ENCODE results near the gene HGS.

DNA sequence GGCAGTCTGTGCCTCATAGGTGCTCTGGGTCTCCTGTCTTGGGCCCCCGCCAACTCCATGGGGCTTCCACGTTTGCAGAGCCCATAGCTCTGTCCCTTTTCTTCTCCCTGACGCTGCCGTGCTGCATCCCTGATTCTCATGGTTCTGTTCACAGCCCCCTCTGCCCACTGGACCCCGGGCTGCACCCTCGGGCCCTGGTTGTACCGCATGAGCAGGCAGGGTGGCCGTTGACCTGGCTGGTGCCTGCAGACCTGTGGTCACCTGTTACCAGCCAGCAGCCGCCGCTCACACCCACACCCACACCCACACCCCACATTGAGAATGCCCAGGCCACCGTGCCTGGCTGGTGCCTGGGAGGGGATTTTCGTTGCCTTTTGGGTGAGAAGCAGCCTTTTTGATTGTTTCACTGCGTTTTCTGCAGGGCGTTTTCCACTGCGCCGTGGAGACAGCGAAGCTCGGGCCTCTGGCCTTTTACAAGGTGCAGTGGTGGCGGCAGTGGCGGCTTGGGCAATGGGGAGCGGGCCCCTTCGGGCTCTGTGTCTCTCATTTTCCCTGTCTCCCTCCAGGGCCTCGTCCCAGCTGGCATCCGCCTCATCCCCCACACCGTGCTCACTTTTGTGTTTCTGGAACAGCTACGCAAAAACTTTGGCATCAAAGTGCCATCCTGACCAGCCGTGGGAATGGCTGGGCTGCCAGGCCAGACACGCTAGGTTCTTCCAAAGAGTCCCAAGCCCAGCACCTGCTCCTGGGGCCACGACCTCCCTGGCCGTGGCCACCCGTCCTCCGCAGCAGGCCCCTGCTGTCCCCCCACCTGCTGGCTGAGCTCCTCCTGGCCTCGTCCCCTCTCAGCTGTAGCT is 35.8 kb downstream of the HGS start:
- TF ChIP-seq, protein P1, sequence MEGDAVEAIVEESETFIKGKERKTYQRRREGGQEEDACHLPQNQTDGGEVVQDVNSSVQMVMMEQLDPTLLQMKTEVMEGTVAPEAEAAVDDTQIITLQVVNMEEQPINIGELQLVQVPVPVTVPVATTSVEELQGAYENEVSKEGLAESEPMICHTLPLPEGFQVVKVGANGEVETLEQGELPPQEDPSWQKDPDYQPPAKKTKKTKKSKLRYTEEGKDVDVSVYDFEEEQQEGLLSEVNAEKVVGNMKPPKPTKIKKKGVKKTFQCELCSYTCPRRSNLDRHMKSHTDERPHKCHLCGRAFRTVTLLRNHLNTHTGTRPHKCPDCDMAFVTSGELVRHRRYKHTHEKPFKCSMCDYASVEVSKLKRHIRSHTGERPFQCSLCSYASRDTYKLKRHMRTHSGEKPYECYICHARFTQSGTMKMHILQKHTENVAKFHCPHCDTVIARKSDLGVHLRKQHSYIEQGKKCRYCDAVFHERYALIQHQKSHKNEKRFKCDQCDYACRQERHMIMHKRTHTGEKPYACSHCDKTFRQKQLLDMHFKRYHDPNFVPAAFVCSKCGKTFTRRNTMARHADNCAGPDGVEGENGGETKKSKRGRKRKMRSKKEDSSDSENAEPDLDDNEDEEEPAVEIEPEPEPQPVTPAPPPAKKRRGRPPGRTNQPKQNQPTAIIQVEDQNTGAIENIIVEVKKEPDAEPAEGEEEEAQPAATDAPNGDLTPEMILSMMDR (IDR thresholded peaks at IDR 0.05; ENCODE audit: poor library complexity, severe bottlenecking) = no peak
- TF ChIP-seq EP300 (conservative IDR thresholded peaks at IDR 0.05; ENCODE audit: poor library complexity, severe bottlenecking) (no peak), POLR2AphosphoS5 (IDR thresholded peaks at IDR 0.05) (no peak), EZH2 (IDR thresholded peaks at IDR 0.05; ENCODE audit: borderline replicate concordance, insufficient read depth, low read length, poor library complexity, severe bottlenecking) (no peak), RAD21 (conservative IDR thresholded peaks at IDR 0.05) (no peak)
- TF ChIP-seq, protein P2, sequence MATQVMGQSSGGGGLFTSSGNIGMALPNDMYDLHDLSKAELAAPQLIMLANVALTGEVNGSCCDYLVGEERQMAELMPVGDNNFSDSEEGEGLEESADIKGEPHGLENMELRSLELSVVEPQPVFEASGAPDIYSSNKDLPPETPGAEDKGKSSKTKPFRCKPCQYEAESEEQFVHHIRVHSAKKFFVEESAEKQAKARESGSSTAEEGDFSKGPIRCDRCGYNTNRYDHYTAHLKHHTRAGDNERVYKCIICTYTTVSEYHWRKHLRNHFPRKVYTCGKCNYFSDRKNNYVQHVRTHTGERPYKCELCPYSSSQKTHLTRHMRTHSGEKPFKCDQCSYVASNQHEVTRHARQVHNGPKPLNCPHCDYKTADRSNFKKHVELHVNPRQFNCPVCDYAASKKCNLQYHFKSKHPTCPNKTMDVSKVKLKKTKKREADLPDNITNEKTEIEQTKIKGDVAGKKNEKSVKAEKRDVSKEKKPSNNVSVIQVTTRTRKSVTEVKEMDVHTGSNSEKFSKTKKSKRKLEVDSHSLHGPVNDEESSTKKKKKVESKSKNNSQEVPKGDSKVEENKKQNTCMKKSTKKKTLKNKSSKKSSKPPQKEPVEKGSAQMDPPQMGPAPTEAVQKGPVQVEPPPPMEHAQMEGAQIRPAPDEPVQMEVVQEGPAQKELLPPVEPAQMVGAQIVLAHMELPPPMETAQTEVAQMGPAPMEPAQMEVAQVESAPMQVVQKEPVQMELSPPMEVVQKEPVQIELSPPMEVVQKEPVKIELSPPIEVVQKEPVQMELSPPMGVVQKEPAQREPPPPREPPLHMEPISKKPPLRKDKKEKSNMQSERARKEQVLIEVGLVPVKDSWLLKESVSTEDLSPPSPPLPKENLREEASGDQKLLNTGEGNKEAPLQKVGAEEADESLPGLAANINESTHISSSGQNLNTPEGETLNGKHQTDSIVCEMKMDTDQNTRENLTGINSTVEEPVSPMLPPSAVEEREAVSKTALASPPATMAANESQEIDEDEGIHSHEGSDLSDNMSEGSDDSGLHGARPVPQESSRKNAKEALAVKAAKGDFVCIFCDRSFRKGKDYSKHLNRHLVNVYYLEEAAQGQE (IDR thresholded peaks at IDR 0.05; ENCODE audit: borderline replicate concordance) = no peak
